ENCODE results near the gene PDCD1LG2.

Gene PDCD1LG2

GRCh38 chr9:5586391-5586802 lies 76.1 kb downstream of the PDCD1LG2 start:
- H3K9ac ChIP-seq (ENCODE audit: low read depth, low read length), result no peak overlapping the region
- no peaks in the 10 kb centered on the region for H3K27me3 ChIP-seq (ENCODE audit: control insufficient read depth, insufficient read depth, low read length)
- no peak overlapping the region for H3K4me3 ChIP-seq (ENCODE audit: low read depth, low read length)
- no peaks in the 10 kb centered on the region for H3K9me3 ChIP-seq (ENCODE audit: control insufficient read depth, insufficient read depth, low read length)
- no peak overlapping the region for H3K27ac ChIP-seq (ENCODE audit: low read depth, low read length)
- peaks cover 7% of the 10 kb centered on the region; the same call in 1 of the 2 replicates for H3K4me1 ChIP-seq (ENCODE audit: control insufficient read depth, insufficient read depth, low read length)
- no peaks in the 10 kb centered on the region for H3K36me3 ChIP-seq (ENCODE audit: control insufficient read depth, insufficient read depth, low read length)

- Histone ChIP-seq H3K36me3 (ENCODE audit: control insufficient read depth, insufficient read depth, low read length) (no peaks in the 10 kb centered on the region), H3K9me3 (ENCODE audit: control insufficient read depth, insufficient read depth, low read length) (no peaks in the 10 kb centered on the region), H3K27me3 (ENCODE audit: control insufficient read depth, insufficient read depth, low read length) (no peaks in the 10 kb centered on the region), H3K4me1 (ENCODE audit: control insufficient read depth, insufficient read depth, low read length) (peaks cover 7% of the 10 kb centered on the region; the same call in 1 of the 2 replicates), H3K27ac (ENCODE audit: low read depth, low read length) (no peak overlapping the region), H3K4me3 (ENCODE audit: low read depth, low read length) (no peak overlapping the region), H3K9ac (ENCODE audit: low read depth, low read length) (no peak overlapping the region)
Measured at GRCh38 chr9:5587024-5587423, 76.7 kb downstream of the PDCD1LG2 start.

GRCh38 chr9:5592231-5592630 lies 81.9 kb downstream of the PDCD1LG2 start:
- no peaks in the 10 kb centered on the region for H3K27me3 ChIP-seq (ENCODE audit: control insufficient read depth, insufficient read depth, low read length)

GRCh38 chr9:5592904-5593303 lies 82.6 kb downstream of the PDCD1LG2 start:
- Histone ChIP-seq H3K9me3 (ENCODE audit: control insufficient read depth, insufficient read depth, low read length) (no peaks in the 10 kb centered on the region), H3K27ac (ENCODE audit: low read depth, low read length) (no peak overlapping the region), H3K9ac (ENCODE audit: low read depth, low read length) (no peak overlapping the region), H3K4me1 (ENCODE audit: control insufficient read depth, insufficient read depth, low read length) (peaks cover 7% of the 10 kb centered on the region; the same call in 1 of the 2 replicates), H3K27me3 (ENCODE audit: control insufficient read depth, insufficient read depth, low read length) (no peaks in the 10 kb centered on the region), H3K4me3 (ENCODE audit: low read depth, low read length) (no peak overlapping the region), H3K36me3 (ENCODE audit: control insufficient read depth, insufficient read depth, low read length) (no peaks in the 10 kb centered on the region)

More at GRCh38 chr9:5592231-5592630, 81.9 kb downstream of the PDCD1LG2 start:
- H3K9me3 ChIP-seq (ENCODE audit: control insufficient read depth, insufficient read depth, low read length), result no peaks in the 10 kb centered on the region
- no peak overlapping the region for H3K27ac ChIP-seq (ENCODE audit: low read depth, low read length)
- no peak overlapping the region for H3K9ac ChIP-seq (ENCODE audit: low read depth, low read length)
- no peak overlapping the region for H3K4me3 ChIP-seq (ENCODE audit: low read depth, low read length)
- H3K4me1 ChIP-seq (ENCODE audit: control insufficient read depth, insufficient read depth, low read length), result peaks cover 7% of the 10 kb centered on the region; the same call in 1 of the 2 replicates
- no peaks in the 10 kb centered on the region for H3K36me3 ChIP-seq (ENCODE audit: control insufficient read depth, insufficient read depth, low read length)

- H3K27me3 ChIP-seq (ENCODE audit: control insufficient read depth, insufficient read depth, low read length), result no peaks in the 10 kb centered on the region
- no peak overlapping the region for H3K4me3 ChIP-seq (ENCODE audit: low read depth, low read length)
- H3K36me3 ChIP-seq (ENCODE audit: control insufficient read depth, insufficient read depth, low read length), result no peaks in the 10 kb centered on the region
- H3K9ac ChIP-seq (ENCODE audit: low read depth, low read length), result no peak overlapping the region
- H3K4me1 ChIP-seq (ENCODE audit: control insufficient read depth, insufficient read depth, low read length), result peaks cover 7% of the 10 kb centered on the region; the same call in 1 of the 2 replicates
- no peaks in the 10 kb centered on the region for H3K9me3 ChIP-seq (ENCODE audit: control insufficient read depth, insufficient read depth, low read length)
- H3K27ac ChIP-seq (ENCODE audit: low read depth, low read length), result no peak overlapping the region
Measured at GRCh38 chr9:5593904-5594303, 83.6 kb downstream of the PDCD1LG2 start.

- Histone ChIP-seq H3K4me1 (ENCODE audit: control insufficient read depth, insufficient read depth, low read length) (no peaks in the 10 kb centered on the region), H3K27me3 (ENCODE audit: control insufficient read depth, insufficient read depth, low read length) (no peaks in the 10 kb centered on the region), H3K9ac (ENCODE audit: low read depth, low read length) (no peak overlapping the region), H3K36me3 (ENCODE audit: control insufficient read depth, insufficient read depth, low read length) (no peaks in the 10 kb centered on the region), H3K27ac (ENCODE audit: low read depth, low read length) (no peak overlapping the region), H3K9me3 (ENCODE audit: control insufficient read depth, insufficient read depth, low read length) (no peaks in the 10 kb centered on the region), H3K4me3 (ENCODE audit: low read depth, low read length) (no peak overlapping the region)
Measured at GRCh38 chr9:5596173-5596572, 85.8 kb downstream of the PDCD1LG2 start.

- Histone ChIP-seq H3K27ac (ENCODE audit: low read depth, low read length) (no peak overlapping the region), H3K4me1 (ENCODE audit: control insufficient read depth, insufficient read depth, low read length) (no peaks in the 10 kb centered on the region), H3K9me3 (ENCODE audit: control insufficient read depth, insufficient read depth, low read length) (no peaks in the 10 kb centered on the region), H3K27me3 (ENCODE audit: control insufficient read depth, insufficient read depth, low read length) (no peaks in the 10 kb centered on the region), H3K9ac (ENCODE audit: low read depth, low read length) (no peak overlapping the region), H3K4me3 (ENCODE audit: low read depth, low read length) (no peak overlapping the region), H3K36me3 (ENCODE audit: control insufficient read depth, insufficient read depth, low read length) (no peaks in the 10 kb centered on the region)
Measured at GRCh38 chr9:5608298-5609225, 98.2 kb downstream of the PDCD1LG2 start.

GRCh38 chr9:5609226-5609596 lies 98.9 kb downstream of the PDCD1LG2 start:
- H3K4me3 ChIP-seq (ENCODE audit: low read depth, low read length), result no peak overlapping the region
- H3K9ac ChIP-seq (ENCODE audit: low read depth, low read length), result no peak overlapping the region
- no peak overlapping the region for H3K27ac ChIP-seq (ENCODE audit: low read depth, low read length)

GRCh38 chr9:5610491-5610890 lies 100.2 kb downstream of the PDCD1LG2 start:
- Histone ChIP-seq H3K27ac (ENCODE audit: low read depth, low read length) (no peak overlapping the region), H3K9ac (ENCODE audit: low read depth, low read length) (no peak overlapping the region), H3K4me1 (ENCODE audit: control insufficient read depth, insufficient read depth, low read length) (0 out of 2 replicates have a peak, but pooled peaks cover 3% of the 10 kb centered on the region), H3K9me3 (ENCODE audit: control insufficient read depth, insufficient read depth, low read length) (no peaks in the 10 kb centered on the region), H3K36me3 (ENCODE audit: control insufficient read depth, insufficient read depth, low read length) (no peaks in the 10 kb centered on the region), H3K27me3 (ENCODE audit: control insufficient read depth, insufficient read depth, low read length) (no peaks in the 10 kb centered on the region), H3K4me3 (ENCODE audit: low read depth, low read length) (no peak overlapping the region)

More at GRCh38 chr9:5609226-5609596, 98.9 kb downstream of the PDCD1LG2 start:
- Histone ChIP-seq H3K4me1 (ENCODE audit: control insufficient read depth, insufficient read depth, low read length) (no peaks in the 10 kb centered on the region), H3K27me3 (ENCODE audit: control insufficient read depth, insufficient read depth, low read length) (no peaks in the 10 kb centered on the region), H3K36me3 (ENCODE audit: control insufficient read depth, insufficient read depth, low read length) (no peaks in the 10 kb centered on the region), H3K9me3 (ENCODE audit: control insufficient read depth, insufficient read depth, low read length) (no peaks in the 10 kb centered on the region)

- Histone ChIP-seq H3K36me3 (ENCODE audit: control insufficient read depth, insufficient read depth, low read length) (no peaks in the 10 kb centered on the region), H3K27ac (ENCODE audit: low read depth, low read length) (no peak overlapping the region), H3K9ac (ENCODE audit: low read depth, low read length) (no peak overlapping the region), H3K9me3 (ENCODE audit: control insufficient read depth, insufficient read depth, low read length) (no peaks in the 10 kb centered on the region), H3K4me3 (ENCODE audit: low read depth, low read length) (no peak overlapping the region), H3K27me3 (ENCODE audit: control insufficient read depth, insufficient read depth, low read length) (no peaks in the 10 kb centered on the region), H3K4me1 (ENCODE audit: control insufficient read depth, insufficient read depth, low read length) (0 out of 2 replicates have a peak, but pooled peaks cover 3% of the 10 kb centered on the region)
Measured at GRCh38 chr9:5611321-5612184, 101.2 kb downstream of the PDCD1LG2 start.

Measured in HUES48 (cell line).